ENCODE results near the gene UBE2V1. TPM values are rescaled to one million over a fixed set of nuclear protein-coding genes. Genes with fewer than 3 reads are reported as not detected.
A peak's percentile ranks its signal among the peaks of the same experiment; 100 is the strongest.
"Not testable (repeated sequence)": the region's sequence is repeated elsewhere in the genome, so short reads cannot be mapped to it uniquely, and the experiment has no call there.

Gene UBE2V1
- total RNA-seq, 2 experiments from 2014 or later: 120 to 131 TPM

- Mint-ChIP-seq H3K4me3 (peak overlapping the region; percentile 39), H3K27me3 (ENCODE audit: low read depth) (peaks cover 2% of the 10 kb centered on the region), H3K27ac (no peak overlapping the region), H3K9me3 (ENCODE audit: insufficient read depth) (no peaks in the 10 kb centered on the region), H3K4me1 (ENCODE audit: low read depth) (peaks cover 8% of the 10 kb centered on the region), H3K36me3 (ENCODE audit: low read depth) (no peaks in the 10 kb centered on the region)
- peak; percentile 100 for ATAC-seq
- ChIA-PET POLR2A (interaction anchor here (0.7 to 1.3 kb wide), 6 partner anchors 12 to 135 kb away, joined by 3 to 7 read pairs (median 3); partner anchors contain the start of gene RNF114), CTCF (interaction anchor here (0.6 to 9.8 kb wide), 70 partner anchors 9 to 887 kb away, joined by 3 to 408 read pairs (median 6); partner anchors contain the start of genes DPM1, MOCS3, PEDS1 and RNF114)
- DNase-seq: peak; percentile 93
These were observed 41.7 kb downstream of the UBE2V1 start for GRCh38 chr20:50071039-50071888.

GRCh38 chr20:50070361-50070760, 42.6 kb downstream of the UBE2V1 start:
- no peaks in the 10 kb centered on the region for H3K9me3 Mint-ChIP-seq (ENCODE audit: insufficient read depth)
- no peak overlapping the region for H3K27ac Mint-ChIP-seq
- POLR2A ChIA-PET: interaction anchor here (1.0 kb wide), 1 partner anchor 81 kb away, joined by 3 read pairs; no protein-coding TSS in a partner anchor
- no peak for ATAC-seq
- CTCF ChIA-PET: interaction anchor here (0.7 to 9.8 kb wide), 33 partner anchors 9 to 157 kb away, joined by 3 to 408 read pairs (median 11); partner anchors contain the start of genes PEDS1, RNF114, SNAI1 and UBE2V1
- no peaks in the 10 kb centered on the region for H3K36me3 Mint-ChIP-seq (ENCODE audit: low read depth)
- H3K4me1 Mint-ChIP-seq (ENCODE audit: low read depth): peaks cover 8% of the 10 kb centered on the region
- DNase-seq: no peak
- H3K4me3 Mint-ChIP-seq: no peak overlapping the region
- no peaks in the 10 kb centered on the region for H3K27me3 Mint-ChIP-seq (ENCODE audit: low read depth)

GRCh38 chr20:50068041-50068651, 44.8 kb downstream of the UBE2V1 start:
- POLR2A ChIA-PET: no interaction called here
- CTCF ChIA-PET: interaction anchor here (5.3 to 9.8 kb wide), 2 partner anchors 17 to 90 kb away, joined by 87 to 408 read pairs; partner anchors contain the start of gene SNAI1
- ATAC-seq: no peak
- no peaks in the 10 kb centered on the region for H3K27me3 Mint-ChIP-seq (ENCODE audit: low read depth)
- no peaks in the 10 kb centered on the region for H3K36me3 Mint-ChIP-seq (ENCODE audit: low read depth)
- no peak overlapping the region for H3K27ac Mint-ChIP-seq
- DNase-seq: no peak
- peaks cover 8% of the 10 kb centered on the region for H3K4me1 Mint-ChIP-seq (ENCODE audit: low read depth)
- H3K9me3 Mint-ChIP-seq (ENCODE audit: insufficient read depth): no peaks in the 10 kb centered on the region
- H3K4me3 Mint-ChIP-seq: no peak overlapping the region

GRCh38 chr20:50067461-50067860, 45.5 kb downstream of the UBE2V1 start:
- no peaks in the 10 kb centered on the region for H3K36me3 Mint-ChIP-seq (ENCODE audit: low read depth)
- ATAC-seq: no peak
- H3K4me1 Mint-ChIP-seq (ENCODE audit: low read depth): peaks cover 8% of the 10 kb centered on the region
- no peak overlapping the region for H3K4me3 Mint-ChIP-seq
- POLR2A ChIA-PET: interaction anchor here (0.5 kb wide), 1 partner anchor 88 kb away, joined by 3 read pairs; no protein-coding TSS in a partner anchor
- H3K27me3 Mint-ChIP-seq (ENCODE audit: low read depth): no peaks in the 10 kb centered on the region
- no peak overlapping the region for H3K27ac Mint-ChIP-seq
- DNase-seq: no peak
- no peaks in the 10 kb centered on the region for H3K9me3 Mint-ChIP-seq (ENCODE audit: insufficient read depth)
- CTCF ChIA-PET: interaction anchor here (9.8 kb wide), 1 partner anchor 89 kb away, joined by 408 read pairs; the partner anchor contains the start of gene SNAI1

GRCh38 chr20:50067018-50067417, 45.9 kb downstream of the UBE2V1 start:
- no peak for DNase-seq
- Mint-ChIP-seq H3K36me3 (ENCODE audit: low read depth) (no peaks in the 10 kb centered on the region), H3K27ac (no peak overlapping the region), H3K4me1 (ENCODE audit: low read depth) (peaks cover 8% of the 10 kb centered on the region), H3K9me3 (ENCODE audit: insufficient read depth) (no peaks in the 10 kb centered on the region), H3K27me3 (ENCODE audit: low read depth) (no peaks in the 10 kb centered on the region), H3K4me3 (no peak overlapping the region)
- no peak for ATAC-seq
- POLR2A ChIA-PET: interaction anchor here (0.6 kb wide), 1 partner anchor 132 kb away, joined by 3 read pairs; no protein-coding TSS in a partner anchor
- CTCF ChIA-PET: interaction anchor here (0.7 to 2.4 kb wide), 2 partner anchors 17 to 88 kb away, joined by 3 to 16 read pairs; no protein-coding TSS in a partner anchor

GRCh38 chr20:50066161-50066834, 46.7 kb downstream of the UBE2V1 start:
- no peak overlapping the region for H3K27ac Mint-ChIP-seq
- CTCF ChIA-PET: interaction anchor here (0.7 to 2.4 kb wide), 2 partner anchors 17 to 87 kb away, joined by 3 to 16 read pairs; no protein-coding TSS in a partner anchor
- no peaks in the 10 kb centered on the region for H3K36me3 Mint-ChIP-seq (ENCODE audit: low read depth)
- no peaks in the 10 kb centered on the region for H3K27me3 Mint-ChIP-seq (ENCODE audit: low read depth)
- POLR2A ChIA-PET: interaction anchor here (0.6 kb wide), 1 partner anchor 131 kb away, joined by 3 read pairs; no protein-coding TSS in a partner anchor
- no peak overlapping the region for H3K4me3 Mint-ChIP-seq
- no peaks in the 10 kb centered on the region for H3K9me3 Mint-ChIP-seq (ENCODE audit: insufficient read depth)
- ATAC-seq (no peak), DNase-seq (no peak)
- peaks cover 3% of the 10 kb centered on the region for H3K4me1 Mint-ChIP-seq (ENCODE audit: low read depth)

- Mint-ChIP-seq H3K4me3 (no peak overlapping the region), H3K4me1 (ENCODE audit: low read depth) (no peaks in the 10 kb centered on the region), H3K27me3 (ENCODE audit: low read depth) (no peaks in the 10 kb centered on the region), H3K36me3 (ENCODE audit: low read depth) (no peaks in the 10 kb centered on the region), H3K27ac (no peak overlapping the region), H3K9me3 (ENCODE audit: insufficient read depth) (no peaks in the 10 kb centered on the region)
- CTCF ChIA-PET: interaction anchor here (2.4 kb wide), 1 partner anchor 86 kb away, joined by 16 read pairs; no protein-coding TSS in a partner anchor
- POLR2A ChIA-PET: no interaction called here
- ATAC-seq (no peak), DNase-seq (no peak)
These were observed 47.7 kb downstream of the UBE2V1 start for GRCh38 chr20:50065325-50065615.

- CTCF ChIA-PET; H3K36me3 Mint-ChIP-seq (ENCODE audit: low read depth); H3K27ac Mint-ChIP-seq; DNase-seq; H3K9me3 Mint-ChIP-seq (ENCODE audit: insufficient read depth); ATAC-seq; H3K27me3 Mint-ChIP-seq (ENCODE audit: low read depth); POLR2A ChIA-PET; H3K4me1 Mint-ChIP-seq (ENCODE audit: low read depth); H3K4me3 Mint-ChIP-seq: not testable (repeated sequence)
These were observed 49.2 kb downstream of the UBE2V1 start for GRCh38 chr20:50063763-50064162.

- ATAC-seq: no peak
- H3K4me3 Mint-ChIP-seq: no peak overlapping the region
- no peaks in the 10 kb centered on the region for H3K4me1 Mint-ChIP-seq (ENCODE audit: low read depth)
- no peaks in the 10 kb centered on the region for H3K36me3 Mint-ChIP-seq (ENCODE audit: low read depth)
- POLR2A ChIA-PET: no interaction called here
- DNase-seq: no peak
- no peak overlapping the region for H3K27ac Mint-ChIP-seq
- H3K27me3 Mint-ChIP-seq (ENCODE audit: low read depth): no peaks in the 10 kb centered on the region
- H3K9me3 Mint-ChIP-seq (ENCODE audit: insufficient read depth): no peaks in the 10 kb centered on the region
- CTCF ChIA-PET: interaction anchor here (1.2 to 3.2 kb wide), 2 partner anchors 8 to 83 kb away, joined by 3 to 23 read pairs; no protein-coding TSS in a partner anchor
These were observed 50.7 kb downstream of the UBE2V1 start for GRCh38 chr20:50062006-50062838.

GRCh38 chr20:50061151-50062005, 51.6 kb downstream of the UBE2V1 start:
- Mint-ChIP-seq H3K27me3 (ENCODE audit: low read depth) (no peaks in the 10 kb centered on the region), H3K9me3 (ENCODE audit: insufficient read depth) (no peaks in the 10 kb centered on the region), H3K4me1 (ENCODE audit: low read depth) (no peaks in the 10 kb centered on the region), H3K27ac (no peak overlapping the region), H3K4me3 (no peak overlapping the region), H3K36me3 (ENCODE audit: low read depth) (no peaks in the 10 kb centered on the region)
- ChIA-PET CTCF (interaction anchor here (1.2 to 3.2 kb wide), 3 partner anchors 9 to 82 kb away, joined by 3 to 23 read pairs (median 4); no protein-coding TSS in a partner anchor), POLR2A (no interaction called here)
- no peak for ATAC-seq
- DNase-seq: no peak

All from activated CD8-positive, alpha-beta T cell treated with anti-CD3 and anti-CD28 coated beads, Interleukin-2, amount 10 ng/mL, durations not matched to agents 7 days and 5 days (primary cell).